Suprapubic skin (tissue), 3 donors: ENCODE measurements around the gene CELSR1.

ENCODE experiments used
- CTCF ChIP-seq, 2 donors: fragments of 200-600 bp in 1 of 2; fragments of 450-650 bp in 1 of 2; sonication (generic) in 1 of 2; IDR thresholded peaks; one replicate each; pipeline ENCODE4 v1.5.1; 2016 to 2019; ENCODE audit warnings: antibody characterized with exemption in 2 of 2, mild to moderate bottlenecking in 1 of 2, moderate library complexity in 1 of 2
- POLR2AphosphoS5 ChIP-seq, 3 donors: sonication (generic); formaldehyde crosslinking; IDR thresholded peaks; one replicate each; pipeline ENCODE4 v1.6.1; 2017; ENCODE audit warnings: antibody characterized with exemption in 3 of 3

GRCh38 chr22:46369716-46370583 lies 167.5 kb downstream of the CELSR1 start:
- no peak for TF ChIP-seq CTCF (IDR thresholded peaks at IDR 0.05)
- TF ChIP-seq POLR2AphosphoS5 (IDR thresholded peaks at IDR 0.05) = no peak
